Measurements from ENCODE around the gene TRIP6. TPM values are rescaled to one million over a fixed set of nuclear protein-coding genes. Genes with fewer than 3 reads are reported as not detected.

The TRIP6 gene
- total and polyA plus RNA-seq, 2 donors (not counting 3 experiments of a cell fraction or from before 2014, with no cell fraction given) = 90.3 TPM

DNA sequence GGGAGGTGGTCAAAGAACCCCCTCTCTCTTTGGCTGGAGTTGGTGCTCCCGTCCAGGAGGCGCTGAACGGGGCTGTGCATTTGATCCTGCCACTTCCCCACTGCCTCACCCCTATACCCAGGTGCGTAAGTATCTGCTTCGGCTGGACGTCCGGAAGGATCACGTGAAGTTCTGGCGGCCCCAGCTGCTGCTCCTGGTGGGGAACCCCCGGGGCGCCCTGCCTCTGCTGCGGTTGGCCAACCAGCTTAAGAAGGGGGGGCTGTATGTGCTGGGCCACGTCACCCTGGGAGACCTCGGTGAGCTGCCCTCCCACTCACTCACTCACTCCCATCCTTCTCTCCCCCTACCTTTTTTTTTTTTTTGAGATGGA is 5.6 kb upstream of the TRIP6 start:
- CTCF ChIA-PET = interaction anchor here (1.1 to 1.6 kb wide), 2 partner anchors 9 to 62 kb away, joined by 6 read pairs; partner anchors contain the start of gene SLC12A9
- POLR2A ChIA-PET = interaction anchor here (0.6 to 0.7 kb wide), 2 partner anchors 14 to 25 kb away, joined by 3 to 4 read pairs; partner anchors contain the start of gene SRRT
- no peaks in the 10 kb centered on the region for H3K27me3 ChIP-seq (ENCODE audit: control insufficient read depth in 2 of 2, insufficient read depth in 2 of 2, low read length in 2 of 2)
- peaks cover 5 to 7% of the 10 kb centered on the region in 2 experiments for H3K36me3 ChIP-seq (ENCODE audit: control insufficient read depth in 2 of 2, extremely low read depth in 1 of 2, insufficient read depth in 2 of 2, low read length in 2 of 2)
- no peak overlapping the region for H3K4me3 ChIP-seq (replicated peaks in 1 of 3; ENCODE audit: insufficient read depth in 1 of 3, low read depth in 1 of 3, low read length in 3 of 3)
- H3K79me2 ChIP-seq (ENCODE audit: control insufficient read depth, insufficient read depth, low read length) = no peaks in the 10 kb centered on the region
- intact Hi-C loops (cut with micrococcal nuclease) = loop anchor here (10.0 kb wide), 1 partner anchor 277 kb away; the partner anchor contains the start of genes FBXO24 and LRCH4
- TF ChIP-seq, protein P1, sequence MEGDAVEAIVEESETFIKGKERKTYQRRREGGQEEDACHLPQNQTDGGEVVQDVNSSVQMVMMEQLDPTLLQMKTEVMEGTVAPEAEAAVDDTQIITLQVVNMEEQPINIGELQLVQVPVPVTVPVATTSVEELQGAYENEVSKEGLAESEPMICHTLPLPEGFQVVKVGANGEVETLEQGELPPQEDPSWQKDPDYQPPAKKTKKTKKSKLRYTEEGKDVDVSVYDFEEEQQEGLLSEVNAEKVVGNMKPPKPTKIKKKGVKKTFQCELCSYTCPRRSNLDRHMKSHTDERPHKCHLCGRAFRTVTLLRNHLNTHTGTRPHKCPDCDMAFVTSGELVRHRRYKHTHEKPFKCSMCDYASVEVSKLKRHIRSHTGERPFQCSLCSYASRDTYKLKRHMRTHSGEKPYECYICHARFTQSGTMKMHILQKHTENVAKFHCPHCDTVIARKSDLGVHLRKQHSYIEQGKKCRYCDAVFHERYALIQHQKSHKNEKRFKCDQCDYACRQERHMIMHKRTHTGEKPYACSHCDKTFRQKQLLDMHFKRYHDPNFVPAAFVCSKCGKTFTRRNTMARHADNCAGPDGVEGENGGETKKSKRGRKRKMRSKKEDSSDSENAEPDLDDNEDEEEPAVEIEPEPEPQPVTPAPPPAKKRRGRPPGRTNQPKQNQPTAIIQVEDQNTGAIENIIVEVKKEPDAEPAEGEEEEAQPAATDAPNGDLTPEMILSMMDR (IDR thresholded peaks at IDR 0.05; ENCODE audit: extremely low read depth in 1 of 2, insufficient read depth in 1 of 2, low read depth in 1 of 2, low read length in 2 of 2) = no peak
- TF ChIP-seq, protein P2, sequence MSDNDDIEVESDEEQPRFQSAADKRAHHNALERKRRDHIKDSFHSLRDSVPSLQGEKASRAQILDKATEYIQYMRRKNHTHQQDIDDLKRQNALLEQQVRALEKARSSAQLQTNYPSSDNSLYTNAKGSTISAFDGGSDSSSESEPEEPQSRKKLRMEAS (IDR thresholded peaks at IDR 0.05; ENCODE audit: insufficient read depth, insufficient read length) = no peak
- TF ChIP-seq POLR2AphosphoS5 (IDR thresholded peaks at IDR 0.05; ENCODE audit: insufficient read depth, low read depth, low read length) (no peak), MYC (IDR thresholded peaks at IDR 0.05; ENCODE audit: low read depth, low read length) (no peak), GATA2 (IDR thresholded peaks at IDR 0.05; ENCODE audit: insufficient read depth, insufficient read length, low read depth, low read length) (no peak), POLR2A (IDR thresholded peaks at IDR 0.05; ENCODE audit: low read depth, low read length) (no peak), FOS (IDR thresholded peaks at IDR 0.05; ENCODE audit: borderline replicate concordance, insufficient read depth, low read length) (no peak), JUN (IDR thresholded peaks at IDR 0.05; ENCODE audit: borderline replicate concordance, insufficient read depth, insufficient read length, low read depth) (no peak), EZH2 (IDR thresholded peaks at IDR 0.05; ENCODE audit: borderline replicate concordance, low read depth, low read length, severe bottlenecking) (no peak)
- no peaks in the 10 kb centered on the region for H4K20me1 ChIP-seq (replicated peaks; ENCODE audit: control insufficient read depth, extremely low read depth, insufficient read depth, low read length)
- H3K4me1 ChIP-seq (ENCODE audit: control insufficient read depth, extremely low read depth, insufficient read depth, low read length) = peaks cover 24% of the 10 kb centered on the region
- no TSS peak for BruUV-seq (replicated peaks)
- no peaks in the 10 kb centered on the region for H3K9me3 ChIP-seq (replicated peaks; ENCODE audit: control insufficient read depth, insufficient read depth, low read length)
- H2AFZ ChIP-seq (ENCODE audit: low read depth, low read length) = no peak overlapping the region
- FAIRE-seq (no peak), DNase-seq (ENCODE audit: low read depth, low spot score) (no peak)
- H3K9me1 ChIP-seq (replicated peaks; ENCODE audit: control insufficient read depth, extremely low read depth, insufficient read depth, low read length) = no peaks in the 10 kb centered on the region
- H3K4me2 ChIP-seq (ENCODE audit: insufficient read depth, low read length) = no peak overlapping the region
- dilution Hi-C loops (cut with MboI; ENCODE audit: extremely low pct_ligation_motif_present, low sequenced_read_pairs) = no loop called here
- no peak overlapping the region for H3K9ac ChIP-seq (replicated peaks; ENCODE audit: extremely low read depth, insufficient read depth, low read length)
- H3K27ac ChIP-seq (ENCODE audit: insufficient read depth, low read depth, low read length) = no peak overlapping the region
